HCT116 (cell line): Measurements from ENCODE around the gene ORAI2. TPM values are rescaled to one million over a fixed set of nuclear protein-coding genes. Genes with fewer than 3 reads are reported as not detected.

Source experiments
- ATAC-seq: fragments of 200-7000 bp; cut with Tn5 transposase; 2 replicates; pipeline ENCODE4 v1.9.1; 2020; ENCODE audit warnings: mild to moderate bottlenecking, moderate library complexity
- BruUV-seq: library from RNA; stranded (reverse); fragments of 400-500 nt; replicated peaks from 2 replicates; lab custom pipeline; 2021; lab: Mats Ljungman, UMichigan
- CTCF ChIA-PET: fragments of 300-600 bp; sonication (Branson Sonifier 250); formaldehyde crosslinking; loops from one replicate; lab custom pipeline; 2021; ENCODE audit warnings: antibody characterized with exemption; lab: Charles Lee
- POLR2A ChIA-PET: fragments of 300-600, 350-600 bp; sonication (Branson Sonifier 250); formaldehyde crosslinking; loops from one replicate; lab custom pipeline; 2021; ENCODE audit warnings: antibody characterized with exemption; lab: Charles Lee
- RAD21 ChIA-PET, 2 experiments: fragments of 300-600 bp; sonication (Branson Sonifier 250); formaldehyde crosslinking; loops; one replicate each; lab custom pipeline; 2023; ENCODE audit warnings: low total read pairs in 2 of 2; ENCODE audit not compliant: uncharacterized antibody in 2 of 2, unreplicated experiment in 2 of 2, low non-redundant PET in 1 of 2; lab: Charles Lee
- DNase-seq: peaks from one replicate; pipeline ENCODE4 v3.0.0-alpha.2; 2010; ENCODE audit warnings: low read depth, low spot score
- H2AFZ ChIP-seq: fragments of 200-600 bp; shearing (Covaris generic), sonication (generic); 2 replicates; pipeline ENCODE4 v1.6.1; 2017; ENCODE audit warnings: low read depth, mixed run types, mixed read lengths, antibody characterized with exemption, low read length; ENCODE audit not compliant: poor library complexity, severe bottlenecking
- H3K27ac ChIP-seq: 2 replicates; pipeline ENCODE4 v1.5.1; 2012; ENCODE audit warnings: low read depth, low read length
- H3K27me3 ChIP-seq: fragments of 200-600 bp; sonication (generic); 2 replicates; pipeline ENCODE4 v1.6.1; 2016; ENCODE audit warnings: mixed run types, low read length, mixed read lengths; ENCODE audit not compliant: insufficient read depth
- H3K36me3 ChIP-seq, 2 experiments: fragments of 200-500 bp in 1 of 2; fragments of 200-600 bp in 1 of 2; sonication (Bioruptor generic) in 1 of 2; sonication (generic) in 1 of 2; 2 replicates each; pipeline versions ENCODE4 v1.5.1 to v1.6.1; 2014 to 2016; ENCODE audit warnings: low read length in 2 of 2, inconsistent platforms in 1 of 2, mixed read lengths in 1 of 2, mixed run types in 1 of 2; ENCODE audit not compliant: insufficient read depth in 2 of 2, control insufficient read depth in 1 of 2
- H3K4me1 ChIP-seq, 2 experiments: fragments of 200-600 bp in 1 of 2; sonication (generic) in 1 of 2; 2 replicates each; pipeline versions ENCODE4 v1.5.1 to v1.6.1; 2012 to 2017; ENCODE audit warnings: low read length in 2 of 2, inconsistent platforms in 1 of 2, mild to moderate bottlenecking in 1 of 2, mixed read lengths in 1 of 2, mixed run types in 1 of 2, moderate library complexity in 1 of 2; ENCODE audit not compliant: insufficient read depth in 2 of 2, control insufficient read depth in 1 of 2
- H3K4me2 ChIP-seq: fragments of 200-600 bp; sonication (generic); 2 replicates; pipeline ENCODE4 v1.6.1; 2017; ENCODE audit warnings: mixed run types, low read length, mixed read lengths
- H3K4me3 ChIP-seq, 2 experiments: fragments of 200-600 bp in 1 of 2; sonication (generic) in 1 of 2; replicated peaks in 1 of 2; 2 replicates each; pipeline ENCODE4 v1.5.1; 2011 to 2016; ENCODE audit warnings: low read length in 2 of 2, control low read depth in 1 of 2, low read depth in 1 of 2, mild to moderate bottlenecking in 1 of 2, mixed read lengths in 1 of 2, mixed run types in 1 of 2
- H3K79me2 ChIP-seq: fragments of 200-600 bp; sonication (generic); 2 replicates; pipeline ENCODE4 v1.6.1; 2017; ENCODE audit warnings: mild to moderate bottlenecking, mixed run types, low read length, moderate library complexity, mixed read lengths; ENCODE audit not compliant: insufficient read depth
- H3K9ac ChIP-seq: fragments of 200-600 bp; sonication (generic); 2 replicates; pipeline ENCODE4 v1.6.1; 2016; ENCODE audit warnings: low read length, mixed read lengths
- H3K9me2 ChIP-seq: fragments of 200-600 bp; sonication (generic), shearing (Covaris generic); 2 replicates; pipeline ENCODE4 v1.6.1; 2017; ENCODE audit warnings: mixed run types, mild to moderate bottlenecking, moderate library complexity; ENCODE audit not compliant: insufficient read depth
- H3K9me3 ChIP-seq, 2 experiments: fragments of 200-500 bp in 1 of 2; fragments of 200-600 bp in 1 of 2; sonication (Bioruptor generic) in 1 of 2; sonication (generic) in 1 of 2; 2 replicates each; pipeline ENCODE4 v1.6.1; 2014 to 2017; ENCODE audit warnings: low read length in 2 of 2, mixed read lengths in 2 of 2, inconsistent platforms in 1 of 2, low read depth in 1 of 2, mild to moderate bottlenecking in 1 of 2, mixed run types in 1 of 2, moderate library complexity in 1 of 2; ENCODE audit not compliant: control insufficient read depth in 1 of 2, insufficient read depth in 1 of 2
- H4K20me1 ChIP-seq: fragments of 200-600 bp; sonication (generic), shearing (Covaris generic); 2 replicates; pipeline ENCODE4 v1.6.1; 2017; ENCODE audit warnings: mixed run types, mild to moderate bottlenecking, moderate library complexity; ENCODE audit not compliant: insufficient read depth
- EZH2phosphoT487 ChIP-seq: fragments of 200-600 bp; IDR thresholded peaks from 2 replicates; pipeline ENCODE4 v1.6.1; 2018; ENCODE audit warnings: antibody characterized with exemption, borderline replicate concordance
- FOSL1 ChIP-seq: IDR thresholded peaks from 2 replicates; pipeline ENCODE4 v1.6.1; 2012; ENCODE audit warnings: low read depth
- REST ChIP-seq: IDR thresholded peaks from 2 replicates; pipeline ENCODE4 v1.6.1; 2012; ENCODE audit warnings: low read depth
- YY1 ChIP-seq: IDR thresholded peaks from 2 replicates; pipeline ENCODE4 v1.6.1; 2011; ENCODE audit warnings: low read length, low read depth, moderate library complexity, mild to moderate bottlenecking; ENCODE audit not compliant: insufficient replicate concordance; ENCODE audit errors: extremely low read depth
- ZBTB33 ChIP-seq: IDR thresholded peaks from 2 replicates; pipeline ENCODE4 v1.6.1; 2011; ENCODE audit warnings: mild to moderate bottlenecking, low read length, moderate library complexity; ENCODE audit not compliant: insufficient replicate concordance; ENCODE audit errors: extremely low read depth
- ZNF274 ChIP-seq: fragments of 200-500 bp; sonication (Bioruptor generic); IDR thresholded peaks from 2 replicates; pipeline ENCODE4 v1.6.1; 2014; ENCODE audit warnings: mild to moderate bottlenecking, low read depth, low read length, inconsistent platforms
- intact Hi-C: fragments of 100-400 bp; cut with micrococcal nuclease; formaldehyde crosslinking; loops from 2 replicates; pipeline ENCODE4 v1.10.0; 2022
- total RNA-seq: library from RNA; stranded (reverse); gene quantifications from one replicate; pipeline ENCODE4 v1.2.1, GENCODE V29; 2021; ENCODE audit not compliant: unreplicated experiment
- TF ChIP-seq, protein P1 (sequence below): IDR thresholded peaks from 2 replicates; pipeline ENCODE4 v1.6.1; 2012

The ORAI2 gene
- total RNA-seq, 1 experiment from 2014 or later = 13.2 TPM

- Histone ChIP-seq H3K79me2 (peaks cover 36% of the 10 kb centered on the region), H3K4me1 (peaks cover 23 to 34% of the 10 kb centered on the region in 2 experiments), H3K4me3 (no peak overlapping the region), H3K36me3 (peaks cover 0 to 4% of the 10 kb centered on the region in 2 experiments; a peak in 3 of 4 replicates), H3K9me2 (no peaks in the 10 kb centered on the region), H3K27ac (no peak overlapping the region), H3K9me3 (no peaks in the 10 kb centered on the region), H3K9ac (no peak overlapping the region), H3K27me3 (no peaks in the 10 kb centered on the region), H2AFZ (no peak overlapping the region), H3K4me2 (no peak overlapping the region), H4K20me1 (no peaks in the 10 kb centered on the region)
- ChIA-PET RAD21 (no interaction called here), CTCF (no interaction called here), POLR2A (no interaction called here)
- intact Hi-C loops = no loop called here
- DNase-seq (no peak), ATAC-seq (no peak)
- no TSS peak for BruUV-seq
- no peak for TF ChIP-seq REST
- TF ChIP-seq ZNF274 = no peak
These were observed 27.1 kb downstream of the ORAI2 start for GRCh38 chr7:102460467-102460866.

GRCh38 chr7:102463841-102464576, 30.6 kb downstream of the ORAI2 start:
- H2AFZ ChIP-seq = no peak overlapping the region
- BruUV-seq = TSS peak; percentile 54
- H4K20me1 ChIP-seq = no peaks in the 10 kb centered on the region
- peak overlapping the region; percentile 75 for H3K27ac ChIP-seq
- no peaks in the 10 kb centered on the region for H3K9me2 ChIP-seq
- no peaks in the 10 kb centered on the region; a peak in 1 of 4 replicates for H3K36me3 ChIP-seq
- H3K79me2 ChIP-seq = peaks cover 40% of the 10 kb centered on the region
- no peaks in the 10 kb centered on the region for H3K27me3 ChIP-seq
- ATAC-seq = peak; percentile 15
- DNase-seq = no peak
- H3K9ac ChIP-seq = peak overlapping the region; percentile 89
- peaks cover 5 to 17% of the 10 kb centered on the region in 2 experiments; a peak in 2 of 4 replicates for H3K4me1 ChIP-seq
- CTCF ChIA-PET = no interaction called here
- no peaks in the 10 kb centered on the region for H3K9me3 ChIP-seq
- H3K4me2 ChIP-seq = peak overlapping the region; percentile 84
- POLR2A ChIA-PET = no interaction called here
- intact Hi-C loops = loop anchor here (2.0 kb wide), 1 partner anchor 55 kb away; no protein-coding TSS in a partner anchor
- no peak for TF ChIP-seq ZNF274
- TF ChIP-seq, protein P1, sequence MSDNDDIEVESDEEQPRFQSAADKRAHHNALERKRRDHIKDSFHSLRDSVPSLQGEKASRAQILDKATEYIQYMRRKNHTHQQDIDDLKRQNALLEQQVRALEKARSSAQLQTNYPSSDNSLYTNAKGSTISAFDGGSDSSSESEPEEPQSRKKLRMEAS = no peak
- TF ChIP-seq FOSL1 = no peak
- no peak for TF ChIP-seq YY1
- no peak for TF ChIP-seq EZH2phosphoT487
- TF ChIP-seq ZBTB33 = no peak
- peak overlapping the region; percentile 93 to 99 for H3K4me3 ChIP-seq
- RAD21 ChIA-PET = interaction anchor here in 1 of 2 experiments (0.6 kb wide), 1 partner anchor 46 kb away, joined by 3 read pairs; no protein-coding TSS in a partner anchor
